ENCODE data around the gene RPH3AL. TPM values are rescaled to one million over a fixed set of nuclear protein-coding genes. Genes with fewer than 3 reads are reported as not detected.
"Not testable (repeated sequence)": the region's sequence is repeated elsewhere in the genome, so short reads cannot be mapped to it uniquely, and the experiment has no call there.

RPH3AL gene
- polyA plus RNA-seq, 1 experiment = 4.0 TPM

DNA sequence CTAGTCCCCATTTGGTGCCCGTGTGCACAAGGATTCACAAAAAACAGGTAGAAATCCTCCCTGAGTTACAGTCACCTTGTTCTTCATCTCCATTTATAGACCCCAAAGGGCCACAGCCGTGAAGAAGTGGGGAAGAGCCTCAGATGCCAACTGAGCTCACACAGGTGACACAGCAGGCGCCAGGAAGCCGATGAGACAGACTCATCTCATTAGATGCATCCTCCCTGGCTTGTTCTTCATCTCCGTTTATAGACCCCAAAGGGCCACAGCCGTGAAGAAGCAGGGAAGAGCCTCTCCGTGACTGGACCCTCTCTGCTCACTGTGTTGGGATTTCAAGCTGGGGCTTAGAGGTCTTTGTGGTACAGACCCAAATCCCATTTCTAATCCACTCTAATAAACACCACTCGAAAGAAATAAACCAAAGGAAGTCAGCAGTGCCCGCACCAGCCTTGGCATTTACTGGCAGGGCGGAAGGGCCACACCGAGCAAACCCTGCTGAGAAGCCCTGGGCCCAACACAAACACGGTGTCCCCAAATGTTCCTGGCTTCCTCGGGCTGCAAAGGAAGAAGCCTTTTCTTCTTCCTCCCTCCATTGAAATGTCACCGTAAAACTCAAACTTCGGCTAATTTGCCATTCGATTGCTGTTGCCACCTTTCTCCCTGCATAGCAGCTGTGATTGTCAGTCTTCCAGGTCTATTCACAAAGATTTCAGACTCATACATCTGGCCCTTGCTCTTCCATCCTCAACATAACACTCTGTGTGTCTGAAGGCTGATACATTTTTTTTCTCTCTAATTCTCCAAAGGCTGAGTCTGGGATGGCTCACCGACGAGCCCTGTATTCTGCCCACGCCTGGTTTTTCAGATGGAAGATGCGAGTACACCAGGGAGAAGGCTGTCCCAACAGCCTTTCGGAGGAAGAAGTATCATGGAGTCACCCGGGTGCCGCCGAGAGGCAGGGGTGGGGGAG, 126.2 kb downstream of the RPH3AL start:
- no peak for DNase-seq (ENCODE audit: low read depth)
- 0 out of 2 replicates have a peak, but pooled peaks cover 1% of the 10 kb centered on the region for H3K27me3 ChIP-seq (ENCODE audit: control insufficient read depth, insufficient read depth, low read length)
- CTCF ChIA-PET = no interaction called here
- H3K4me3 ChIP-seq (ENCODE audit: low read depth, low read length) = no peak overlapping the region
- no peak for TF ChIP-seq CTCF (IDR thresholded peaks at IDR 0.05; ENCODE audit: insufficient read depth, low read depth, low read length)
- POLR2A ChIA-PET = no interaction called here
- no peaks in the 10 kb centered on the region for H3K36me3 ChIP-seq (ENCODE audit: control insufficient read depth, insufficient read depth, low read length)

DNA sequence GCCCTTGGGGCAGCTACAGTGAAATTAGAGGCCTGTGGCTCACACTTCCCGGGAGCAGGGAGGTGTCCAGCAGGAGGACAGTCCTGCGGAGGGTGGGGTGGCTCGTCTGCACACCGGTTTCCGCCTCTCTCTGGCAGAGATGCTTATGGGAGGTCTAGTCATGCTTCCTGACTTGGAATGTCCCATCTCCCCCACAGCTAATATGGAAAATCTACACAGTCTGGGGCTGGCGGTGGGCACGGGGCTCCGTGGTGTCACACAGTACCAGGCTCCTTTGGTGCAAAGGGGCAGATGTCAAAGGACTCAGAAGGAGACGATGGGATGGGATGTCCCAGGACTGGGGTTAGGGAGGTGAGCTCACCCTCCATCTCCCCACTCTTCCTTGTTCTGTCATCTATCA, 127.1 kb downstream of the RPH3AL start:
- TF ChIP-seq CTCF (IDR thresholded peaks at IDR 0.05; ENCODE audit: insufficient read depth, low read depth, low read length) = no peak
- Histone ChIP-seq H3K27me3 (ENCODE audit: control insufficient read depth, insufficient read depth, low read length) (0 out of 2 replicates have a peak, but pooled peaks cover 1% of the 10 kb centered on the region), H3K4me3 (ENCODE audit: low read depth, low read length) (no peak overlapping the region), H3K36me3 (ENCODE audit: control insufficient read depth, insufficient read depth, low read length) (no peaks in the 10 kb centered on the region)
- CTCF ChIA-PET = interaction anchor here (0.6 kb wide), 1 partner anchor 470 kb away, joined by 3 read pairs; no protein-coding TSS in a partner anchor
- POLR2A ChIA-PET = no interaction called here
- no peak for DNase-seq (ENCODE audit: low read depth)

DNA sequence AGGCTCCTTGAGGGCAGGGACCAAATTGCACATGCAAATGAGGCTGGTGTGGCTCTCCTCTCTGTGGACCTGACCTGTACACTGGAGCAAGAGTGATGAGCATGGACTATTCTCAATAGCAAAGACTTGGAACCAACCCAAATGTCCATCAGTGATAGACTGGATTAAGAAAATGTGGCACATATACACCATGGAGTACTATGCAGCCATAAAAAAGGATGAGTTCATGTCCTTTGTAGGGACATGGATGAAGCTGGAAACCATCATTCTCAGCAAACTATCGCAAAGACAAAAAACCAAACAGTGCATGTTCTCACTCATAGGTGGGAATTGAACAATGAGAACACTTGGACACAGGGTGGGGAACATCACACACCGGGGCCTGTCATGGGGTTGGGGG, 128.0 kb downstream of the RPH3AL start:
- POLR2A ChIA-PET; CTCF ChIA-PET; H3K27me3 ChIP-seq (ENCODE audit: control insufficient read depth, insufficient read depth, low read length); H3K4me3 ChIP-seq (ENCODE audit: low read depth, low read length); H3K36me3 ChIP-seq (ENCODE audit: control insufficient read depth, insufficient read depth, low read length); DNase-seq (ENCODE audit: low read depth): not testable (repeated sequence)

DNA sequence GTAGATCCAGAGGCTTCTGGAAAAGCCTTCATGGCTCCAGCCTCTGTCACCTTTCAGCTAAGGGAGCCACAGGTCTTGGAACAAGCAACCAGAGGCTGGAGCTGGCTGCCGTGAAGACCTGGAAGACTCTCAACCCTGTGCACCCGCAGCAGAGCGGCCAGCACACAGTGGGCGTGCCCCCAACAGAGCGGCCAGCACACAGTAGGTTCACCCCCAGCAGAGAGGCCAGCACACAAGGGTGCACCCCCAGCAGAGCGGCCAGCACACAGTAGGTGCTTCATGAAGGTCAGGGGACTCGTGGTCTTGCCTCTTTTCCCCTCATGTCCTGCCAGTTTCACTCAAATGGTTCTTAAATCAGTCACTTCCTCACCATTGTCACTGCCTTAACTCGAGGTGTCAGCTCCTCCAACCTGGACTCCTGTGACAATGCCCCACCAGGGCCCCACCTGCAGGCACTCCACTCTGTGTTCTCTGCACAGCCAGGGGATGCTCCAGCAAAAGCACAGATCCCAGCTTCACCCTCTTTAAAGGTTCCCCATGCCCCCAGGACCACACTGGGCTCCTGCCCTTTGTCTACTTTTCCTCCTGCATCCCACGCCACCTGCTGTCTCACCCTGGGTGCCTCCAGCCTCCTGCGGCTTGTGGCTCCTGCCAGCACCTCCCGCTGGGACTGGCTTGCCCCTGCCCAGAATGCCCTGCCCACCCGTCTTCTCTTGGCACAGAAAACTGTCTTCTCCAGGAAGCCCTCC, 128.7 kb downstream of the RPH3AL start:
- TF ChIP-seq CTCF (IDR thresholded peaks at IDR 0.05; ENCODE audit: insufficient read depth, low read depth, low read length) = no peak
- Histone ChIP-seq H3K27me3 (ENCODE audit: control insufficient read depth, insufficient read depth, low read length) (0 out of 2 replicates have a peak, but pooled peaks cover 1% of the 10 kb centered on the region), H3K4me3 (ENCODE audit: low read depth, low read length) (no peak overlapping the region), H3K36me3 (ENCODE audit: control insufficient read depth, insufficient read depth, low read length) (no peaks in the 10 kb centered on the region)
- no peak for DNase-seq (ENCODE audit: low read depth)
- POLR2A ChIA-PET = no interaction called here
- CTCF ChIA-PET = no interaction called here

GRCh38 chr17:222172-222571, 130.4 kb downstream of the RPH3AL start:
- ChIA-PET CTCF (interaction anchor here (1.1 kb wide), 1 partner anchor 163 kb away, joined by 3 read pairs; no protein-coding TSS in a partner anchor), POLR2A (interaction anchor here (0.6 kb wide), 1 partner anchor 30 kb away, joined by 3 read pairs; no protein-coding TSS in a partner anchor)
- no peak for DNase-seq (ENCODE audit: low read depth)
- TF ChIP-seq CTCF (IDR thresholded peaks at IDR 0.05; ENCODE audit: insufficient read depth, low read depth, low read length) = no peak
- Histone ChIP-seq H3K27me3 (ENCODE audit: control insufficient read depth, insufficient read depth, low read length) (0 out of 2 replicates have a peak, but pooled peaks cover 1% of the 10 kb centered on the region), H3K36me3 (ENCODE audit: control insufficient read depth, insufficient read depth, low read length) (no peaks in the 10 kb centered on the region), H3K4me3 (ENCODE audit: low read depth, low read length) (no peak overlapping the region)
